ENCODE results near the gene LGALS4.

DNA sequence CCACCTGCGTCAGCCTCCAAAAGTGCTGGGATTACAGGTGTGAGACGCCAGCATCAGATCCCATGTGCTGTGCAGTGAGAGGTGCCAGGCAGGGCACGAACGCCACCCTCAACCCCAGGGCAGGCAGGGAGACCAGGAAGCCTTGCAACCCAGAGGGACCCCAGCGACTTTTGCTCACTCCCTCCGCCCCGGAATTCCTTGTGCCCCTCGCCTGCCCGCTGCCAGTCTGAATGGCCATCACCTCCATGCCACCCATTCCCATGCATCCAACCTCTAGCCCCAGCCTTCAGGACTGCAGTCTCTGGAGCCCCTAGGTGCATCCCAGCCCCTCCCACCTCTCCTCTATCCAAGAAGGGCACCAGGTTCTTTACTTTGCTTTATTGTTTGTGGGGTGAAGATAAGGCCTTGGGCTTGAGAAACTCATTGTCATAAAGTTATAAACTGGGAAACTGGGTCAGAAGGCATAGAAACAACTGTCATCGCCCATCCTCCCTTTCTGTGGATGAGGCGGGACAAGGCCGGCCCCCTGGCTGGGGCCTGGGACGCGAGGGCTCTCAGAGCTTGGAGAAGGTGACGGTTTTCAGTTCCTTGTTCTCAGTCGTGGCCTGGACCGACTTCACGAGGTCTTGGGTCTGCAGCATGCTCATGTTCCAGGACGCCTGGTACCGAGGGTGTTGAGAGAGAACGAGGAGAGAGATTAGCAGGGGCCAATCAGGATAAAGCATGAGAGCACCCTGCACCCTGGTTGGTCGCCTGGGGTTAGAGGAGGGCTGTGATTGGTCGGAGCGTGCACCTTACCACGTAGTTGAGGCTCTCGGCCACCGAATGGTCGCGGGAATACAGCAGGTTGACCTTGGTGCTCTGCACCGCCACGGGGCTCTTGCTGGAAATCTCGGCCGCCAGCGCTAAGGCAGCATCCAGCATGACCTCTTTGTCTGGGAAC is 2.6 kb upstream of the LGALS4 start:
- TF ChIP-seq SIN3A (IDR thresholded peaks at IDR 0.05; ENCODE audit: borderline replicate concordance, insufficient read depth, low read length) (no peak), TAF1 (IDR thresholded peaks at IDR 0.05; ENCODE audit: borderline replicate concordance, insufficient read depth, low read length) (no peak), POLR2AphosphoS5 (IDR thresholded peaks at IDR 0.05; ENCODE audit: low read depth, low read length) (no peak)
- TF ChIP-seq, protein P1, sequence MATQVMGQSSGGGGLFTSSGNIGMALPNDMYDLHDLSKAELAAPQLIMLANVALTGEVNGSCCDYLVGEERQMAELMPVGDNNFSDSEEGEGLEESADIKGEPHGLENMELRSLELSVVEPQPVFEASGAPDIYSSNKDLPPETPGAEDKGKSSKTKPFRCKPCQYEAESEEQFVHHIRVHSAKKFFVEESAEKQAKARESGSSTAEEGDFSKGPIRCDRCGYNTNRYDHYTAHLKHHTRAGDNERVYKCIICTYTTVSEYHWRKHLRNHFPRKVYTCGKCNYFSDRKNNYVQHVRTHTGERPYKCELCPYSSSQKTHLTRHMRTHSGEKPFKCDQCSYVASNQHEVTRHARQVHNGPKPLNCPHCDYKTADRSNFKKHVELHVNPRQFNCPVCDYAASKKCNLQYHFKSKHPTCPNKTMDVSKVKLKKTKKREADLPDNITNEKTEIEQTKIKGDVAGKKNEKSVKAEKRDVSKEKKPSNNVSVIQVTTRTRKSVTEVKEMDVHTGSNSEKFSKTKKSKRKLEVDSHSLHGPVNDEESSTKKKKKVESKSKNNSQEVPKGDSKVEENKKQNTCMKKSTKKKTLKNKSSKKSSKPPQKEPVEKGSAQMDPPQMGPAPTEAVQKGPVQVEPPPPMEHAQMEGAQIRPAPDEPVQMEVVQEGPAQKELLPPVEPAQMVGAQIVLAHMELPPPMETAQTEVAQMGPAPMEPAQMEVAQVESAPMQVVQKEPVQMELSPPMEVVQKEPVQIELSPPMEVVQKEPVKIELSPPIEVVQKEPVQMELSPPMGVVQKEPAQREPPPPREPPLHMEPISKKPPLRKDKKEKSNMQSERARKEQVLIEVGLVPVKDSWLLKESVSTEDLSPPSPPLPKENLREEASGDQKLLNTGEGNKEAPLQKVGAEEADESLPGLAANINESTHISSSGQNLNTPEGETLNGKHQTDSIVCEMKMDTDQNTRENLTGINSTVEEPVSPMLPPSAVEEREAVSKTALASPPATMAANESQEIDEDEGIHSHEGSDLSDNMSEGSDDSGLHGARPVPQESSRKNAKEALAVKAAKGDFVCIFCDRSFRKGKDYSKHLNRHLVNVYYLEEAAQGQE (IDR thresholded peaks at IDR 0.05; ENCODE audit: insufficient read depth in 1 of 2, low read depth in 2 of 2, low read length in 2 of 2), result no peak
